ENCODE measurements around the gene CCDC57. TPM values are rescaled to one million over a fixed set of nuclear protein-coding genes. Genes with fewer than 3 reads are reported as not detected.

CCDC57 gene
- total and polyA plus RNA-seq, 2 of the 8 experiments (the other 6 are each of a cell fraction or from before 2014, with no cell fraction given) = 8.4 to 12.9 TPM

GRCh38 chr17:82080789-82081464 is 131.7 kb downstream of the CCDC57 start (continued):
- TF ChIP-seq ATF3 (IDR thresholded peaks at IDR 0.05; ENCODE audit: insufficient read depth, low read depth, low read length) (no peak), ATF2 (IDR thresholded peaks at IDR 0.05; ENCODE audit: low read length) (no peak)
